Glomerular endothelial cell (primary cell): ENCODE results near the gene SORBS1. TPM values are rescaled to one million over a fixed set of nuclear protein-coding genes. Genes with fewer than 3 reads are reported as not detected.

ENCODE experiments used
- DNase-seq: peaks from one replicate; pipeline ENCODE4 v3.0.0-alpha.2; 2011; ENCODE audit warnings: low read depth, low spot score; ENCODE audit errors: extremely low read depth
- total RNA-seq: library from RNA; depleted of rRNA; stranded (reverse); fragments of >200 nt; gene quantifications from 2 replicates; pipeline ENCODE4 v1.2.3, GENCODE V29; 2015

The SORBS1 gene
- total RNA-seq, 1 donor from 2014 or later = 4.2 TPM

DNA sequence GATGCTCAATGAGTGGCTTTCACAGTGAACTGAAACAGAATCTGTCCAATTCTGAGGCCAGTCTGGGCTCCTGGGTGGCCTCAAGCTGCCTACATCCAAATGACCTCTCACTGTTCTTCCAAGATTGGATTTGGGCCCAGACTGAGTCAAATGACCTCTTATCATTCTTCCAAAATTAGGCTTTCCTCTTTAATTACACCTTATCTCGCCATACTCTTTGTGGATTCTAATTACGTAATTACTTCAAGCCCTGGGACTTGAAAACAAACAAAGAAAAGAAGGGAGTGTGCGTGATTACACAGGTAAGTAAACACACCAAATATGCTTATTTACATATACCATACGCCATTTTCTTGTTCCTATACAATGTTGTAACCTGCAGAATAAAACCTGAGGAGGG lies 18.8 kb downstream of the SORBS1 start:
- no peak for DNase-seq

DNA sequence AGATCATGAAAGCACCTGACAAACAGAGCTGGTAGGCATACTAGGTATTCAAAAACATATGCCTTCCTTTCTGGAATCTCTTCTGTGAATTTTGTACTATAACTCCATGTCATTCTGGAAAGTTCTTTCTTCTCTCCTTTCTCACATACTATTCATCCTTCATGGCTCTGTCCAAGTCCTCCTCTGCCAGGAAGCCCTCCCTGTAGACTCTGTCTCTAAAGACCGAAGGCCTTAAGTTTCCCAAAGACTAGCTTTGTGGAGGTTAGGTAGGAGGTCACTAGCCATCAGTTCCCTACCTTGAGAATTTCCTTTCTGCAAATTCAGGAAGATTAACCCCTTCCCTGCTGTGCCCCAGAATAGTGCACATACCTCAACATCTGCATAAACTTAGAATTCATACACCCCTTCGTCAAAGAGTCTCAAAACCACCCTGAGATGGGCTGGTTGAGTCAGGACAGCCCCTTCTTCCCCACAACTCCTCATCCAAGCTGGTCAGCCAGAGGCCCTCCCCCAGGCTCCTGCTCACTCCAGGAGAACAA lies 20.6 kb downstream of the SORBS1 start:
- DNase-seq = no peak

DNA sequence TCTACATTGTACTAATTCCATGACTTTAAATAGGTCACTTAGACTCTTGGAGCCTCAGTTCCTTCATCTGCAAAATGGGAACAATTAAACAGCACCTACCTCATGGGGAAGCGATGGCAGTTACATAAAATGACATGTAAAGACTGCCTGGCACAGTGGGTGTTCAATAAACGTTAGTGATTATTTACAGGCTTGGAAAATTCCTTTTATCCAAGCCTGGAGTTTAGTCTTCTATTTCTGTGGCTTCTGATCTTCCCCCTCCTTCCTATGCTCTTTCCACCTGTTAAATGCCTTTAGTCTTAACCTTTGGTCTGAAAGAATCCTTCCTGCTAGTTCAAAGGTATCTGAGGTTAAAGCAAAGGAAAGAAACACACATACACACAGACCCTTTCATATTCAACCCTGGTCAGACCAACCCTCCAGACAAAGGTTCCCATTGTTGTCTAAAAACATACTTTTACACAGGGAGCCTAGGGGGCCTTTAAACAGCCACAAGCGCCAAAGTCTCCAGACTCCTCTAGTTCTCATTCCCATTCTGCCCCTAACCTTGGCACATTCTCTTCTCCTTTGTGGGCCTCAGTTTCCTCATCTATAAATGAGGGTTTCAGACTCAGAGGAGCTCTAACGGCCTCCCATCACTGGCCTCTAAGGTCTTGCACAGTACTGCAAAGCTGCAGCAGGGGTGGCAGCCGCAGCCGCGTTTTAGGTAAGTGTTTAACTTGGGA lies 21.4 kb downstream of the SORBS1 start:
- no peak for DNase-seq

DNA sequence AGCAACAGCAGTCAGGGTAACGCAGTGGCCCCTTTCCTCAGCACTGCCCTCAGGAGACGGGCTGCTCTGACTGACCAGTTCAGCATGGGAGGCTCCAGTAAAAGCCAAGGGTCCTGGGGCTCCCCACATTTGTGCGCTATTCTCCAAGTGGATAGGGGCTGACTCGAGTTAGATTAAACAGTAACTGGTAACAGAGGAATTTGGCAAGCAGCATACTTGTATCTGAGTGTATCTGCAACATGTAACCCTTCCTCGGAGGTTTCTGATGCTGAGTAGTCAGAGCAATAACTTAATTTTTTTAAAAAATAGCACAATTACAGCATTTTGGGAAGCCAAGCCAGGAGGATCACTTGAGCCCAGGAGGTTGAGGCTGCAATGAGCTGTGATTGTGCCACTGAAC lies 22.8 kb downstream of the SORBS1 start:
- no peak for DNase-seq

DNA sequence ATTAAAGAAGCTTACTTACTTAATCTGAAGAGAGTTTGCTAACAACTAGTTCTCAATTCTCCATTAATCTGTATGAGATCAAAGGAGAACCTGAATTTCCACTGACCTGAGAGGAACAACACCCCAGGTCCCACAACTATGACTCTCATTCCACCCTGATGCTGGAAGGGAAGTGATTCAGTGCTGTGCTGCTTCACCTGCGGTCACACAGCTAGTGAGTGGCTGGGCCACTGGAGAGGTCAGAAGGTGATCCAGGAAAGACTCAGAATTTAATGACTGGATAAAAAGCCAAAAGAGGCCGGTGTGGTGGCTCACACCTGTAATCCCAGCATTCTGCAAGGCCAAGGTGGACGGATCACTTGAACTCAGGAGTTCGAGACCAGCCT lies 23.6 kb downstream of the SORBS1 start:
- DNase-seq = no peak

DNA sequence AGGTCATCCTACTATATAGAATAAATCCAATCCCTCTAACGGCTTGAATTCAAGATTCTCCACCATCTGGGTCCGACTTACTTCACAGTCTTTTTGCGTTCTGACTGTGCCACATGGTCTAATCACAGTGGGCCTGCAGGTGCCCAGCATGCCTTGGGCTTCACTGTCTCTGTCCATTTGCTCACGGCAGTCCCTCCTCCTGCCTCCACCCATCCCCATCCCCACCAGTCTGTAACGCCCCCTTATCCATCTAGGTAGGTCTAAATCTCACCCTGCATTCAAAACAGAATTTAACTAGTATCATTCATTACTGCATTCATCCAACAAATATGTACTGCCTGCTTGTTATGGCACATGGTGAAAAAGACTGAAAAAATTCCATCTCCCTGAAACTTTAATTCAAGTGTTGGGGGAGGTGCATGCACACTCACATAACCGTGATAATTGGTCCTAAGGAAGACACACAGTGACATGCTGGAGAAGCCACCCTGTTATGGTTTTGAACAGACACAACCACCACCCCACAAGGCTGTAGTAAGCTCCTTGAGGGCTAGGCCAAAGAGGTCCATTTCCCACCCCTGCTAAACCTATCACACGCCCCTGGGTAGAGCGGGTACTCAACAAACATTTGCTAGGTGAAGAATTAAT lies 24.2 kb downstream of the SORBS1 start:
- DNase-seq = no peak

DNA sequence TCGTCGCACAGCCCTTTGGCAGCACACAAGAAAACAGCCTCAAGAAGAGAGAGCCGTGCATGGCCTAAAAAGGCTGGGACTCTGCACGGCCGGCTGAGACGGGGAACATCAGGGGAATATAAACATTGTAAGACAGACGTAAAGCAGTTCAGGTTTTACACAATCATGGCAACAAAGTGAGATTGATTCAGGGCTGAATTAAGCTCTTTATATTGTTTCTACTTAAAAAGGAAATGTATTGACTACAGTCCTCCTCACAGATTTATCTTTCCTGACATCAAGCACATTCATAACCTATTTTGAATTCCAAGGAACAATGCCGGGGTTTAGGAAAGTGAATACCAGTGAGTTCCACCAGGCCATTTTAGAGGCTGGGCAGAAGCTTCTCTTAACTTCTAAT lies 25.2 kb downstream of the SORBS1 start:
- no peak for DNase-seq

DNA sequence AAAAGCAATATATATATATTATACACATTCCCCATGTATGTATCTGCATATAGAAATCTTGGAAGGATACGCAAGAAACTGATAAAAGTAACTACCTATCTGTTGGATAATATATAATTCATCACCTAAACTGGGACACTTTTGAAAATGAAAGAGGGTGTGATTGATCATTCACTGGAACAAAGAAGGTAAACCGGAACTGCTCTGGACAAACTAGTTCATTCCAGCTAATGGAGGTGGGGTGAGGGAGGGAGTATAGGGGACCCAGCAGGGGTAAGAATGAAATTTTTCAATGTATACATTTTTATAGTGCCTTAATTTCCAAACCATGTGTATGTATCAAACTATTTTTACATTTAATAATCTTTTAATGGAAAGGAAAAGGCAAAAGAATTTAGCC lies 25.6 kb downstream of the SORBS1 start:
- DNase-seq = no peak

DNA sequence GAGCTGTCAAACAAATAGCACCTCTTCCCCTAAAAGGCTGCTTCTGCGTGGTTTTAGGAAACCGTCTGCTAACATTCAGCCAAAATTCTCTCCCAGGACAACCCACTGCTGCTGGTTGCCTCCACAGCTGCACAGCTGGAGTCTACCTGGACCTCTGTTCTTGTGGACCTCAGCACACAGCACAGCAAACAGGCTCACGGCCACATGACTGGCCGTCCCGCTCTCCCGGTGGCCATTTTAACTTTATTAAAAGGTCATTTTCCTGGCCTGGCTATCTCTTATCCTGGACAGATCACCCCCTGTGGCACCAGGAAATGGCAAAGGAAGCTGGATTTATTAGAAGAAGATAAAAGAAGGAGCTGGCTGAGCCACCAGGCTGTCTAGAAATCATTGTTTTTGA lies 27.6 kb downstream of the SORBS1 start:
- no peak for DNase-seq

DNA sequence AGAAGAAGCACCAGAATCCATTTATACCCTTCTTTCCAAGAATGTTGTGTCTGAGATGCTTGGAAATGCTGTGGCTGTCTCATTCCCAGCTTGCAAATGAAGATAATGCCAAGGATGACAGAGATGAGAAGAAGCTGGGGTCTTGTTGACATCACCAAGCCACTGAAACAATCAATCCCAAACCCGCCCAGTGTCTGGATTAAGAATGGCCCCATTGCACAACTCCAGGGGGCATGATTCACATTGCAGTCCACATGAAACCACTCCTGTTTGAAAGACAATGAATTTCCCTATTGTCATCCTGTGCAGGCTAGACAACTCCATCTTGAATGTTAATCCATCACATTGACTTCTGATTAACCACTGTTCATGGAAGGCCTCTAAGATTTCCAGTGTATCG lies 28.6 kb downstream of the SORBS1 start:
- no peak for DNase-seq

DNA sequence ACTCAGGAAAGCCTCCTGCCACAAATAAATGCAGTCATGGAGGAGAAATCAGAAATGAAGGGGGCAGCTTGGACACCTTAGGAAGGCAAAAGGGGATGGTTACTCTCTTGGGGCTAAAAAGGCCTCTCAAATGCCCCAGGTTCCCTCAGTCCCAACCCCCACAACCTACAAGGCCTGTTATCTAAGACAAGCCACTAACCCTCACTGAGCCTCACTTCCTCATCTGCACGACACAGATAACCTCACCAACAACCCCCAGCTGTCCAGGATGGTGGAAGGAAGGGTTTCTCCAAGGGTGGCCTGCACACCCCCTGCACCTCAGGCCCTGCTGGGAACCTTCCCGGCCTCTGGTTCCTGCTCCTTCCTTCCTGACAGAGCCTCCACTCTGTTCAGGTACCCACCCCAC lies 29.2 kb downstream of the SORBS1 start:
- DNase-seq = no peak

DNA sequence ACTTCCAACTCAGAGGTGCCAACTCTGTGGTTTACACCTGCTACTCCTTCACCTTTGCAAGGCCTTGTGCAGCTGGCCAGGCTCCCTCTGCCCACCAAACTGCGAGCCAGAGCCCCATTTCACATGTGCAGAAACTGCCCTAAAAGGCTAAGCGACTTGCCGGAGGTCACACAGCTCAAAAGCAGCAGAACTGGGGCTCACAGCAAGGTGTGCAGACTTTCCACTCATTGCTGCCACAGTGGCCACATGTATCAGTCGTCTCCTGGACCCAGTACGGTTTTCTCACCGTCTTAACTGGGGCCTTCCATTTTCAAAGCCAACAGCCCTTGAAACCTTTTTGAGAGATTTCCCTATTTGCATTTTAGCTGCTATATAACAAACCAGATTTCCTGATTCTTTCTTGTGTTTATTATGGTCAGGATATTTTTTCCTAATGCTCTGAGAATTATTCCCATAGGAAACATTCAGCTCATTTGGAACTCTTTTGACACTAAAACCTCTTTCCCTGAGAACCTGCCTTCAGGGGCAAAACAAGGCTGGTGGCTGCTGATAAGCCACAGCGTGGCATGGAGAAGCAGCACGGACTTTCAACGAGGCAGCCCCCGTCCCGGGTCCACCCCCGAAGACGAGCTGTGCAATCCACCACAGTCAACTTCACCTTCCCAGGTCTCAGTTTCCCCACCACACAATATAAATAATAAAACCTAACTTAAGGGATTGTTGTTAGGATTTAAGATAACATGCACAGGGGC lies 29.9 kb downstream of the SORBS1 start:
- DNase-seq = no peak

DNA sequence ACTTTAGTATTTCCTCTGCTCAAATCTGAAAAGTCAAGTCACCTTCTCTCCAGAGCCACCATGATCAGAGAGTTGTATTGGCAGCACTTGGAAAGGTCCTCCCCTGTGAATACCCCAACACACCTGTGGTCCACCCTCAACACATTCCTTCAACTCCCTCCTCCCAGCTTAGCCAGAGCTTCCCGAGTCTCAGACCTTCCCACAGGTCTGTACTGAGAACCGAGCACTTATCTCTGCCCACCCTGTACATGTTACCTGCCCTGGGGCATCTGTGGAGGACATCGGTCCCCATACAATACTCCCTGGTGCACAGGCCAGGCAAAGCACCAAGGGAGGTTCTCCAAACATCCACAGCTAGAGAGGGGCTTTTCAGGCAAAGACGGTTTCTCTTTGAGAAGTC lies 30.6 kb downstream of the SORBS1 start:
- DNase-seq = no peak

DNA sequence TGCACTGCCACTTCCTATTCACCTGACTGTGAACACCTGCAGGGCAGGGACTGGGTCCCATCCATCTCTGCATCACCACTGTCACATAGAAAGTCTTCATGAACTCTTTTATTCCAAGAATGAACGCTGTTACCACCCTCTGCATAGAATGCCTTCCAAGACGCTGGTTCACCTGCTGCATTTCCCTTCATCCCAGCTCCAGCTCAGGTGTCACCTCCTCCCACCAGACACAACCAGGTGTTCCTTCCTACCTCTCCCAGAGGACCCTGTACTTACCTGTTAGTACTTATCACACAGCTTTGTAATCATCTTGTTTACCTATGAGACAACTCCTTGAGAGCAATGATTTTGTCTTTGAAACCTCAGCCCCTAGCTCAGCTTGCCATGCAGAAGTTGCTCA lies 31.1 kb downstream of the SORBS1 start:
- DNase-seq = no peak

DNA sequence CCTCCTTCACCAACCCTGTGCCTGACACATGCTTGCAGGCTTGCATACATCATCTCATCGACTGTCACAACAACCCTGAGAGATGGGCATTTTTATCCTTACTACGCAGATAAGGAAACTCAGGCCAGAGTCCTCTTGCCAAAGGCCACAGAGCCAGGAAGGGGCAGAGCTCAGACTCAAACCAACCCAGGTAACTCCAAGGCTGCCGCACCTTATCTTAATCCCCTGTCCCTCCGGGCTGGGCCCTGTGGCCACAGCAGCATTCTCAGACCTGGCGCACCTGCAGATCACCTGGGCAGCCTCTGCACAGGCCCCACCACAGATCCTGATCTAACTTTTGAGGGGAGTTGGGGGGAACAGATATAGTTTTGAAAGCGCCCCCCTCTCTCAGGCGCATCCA lies 35.1 kb downstream of the SORBS1 start:
- no peak for DNase-seq

DNA sequence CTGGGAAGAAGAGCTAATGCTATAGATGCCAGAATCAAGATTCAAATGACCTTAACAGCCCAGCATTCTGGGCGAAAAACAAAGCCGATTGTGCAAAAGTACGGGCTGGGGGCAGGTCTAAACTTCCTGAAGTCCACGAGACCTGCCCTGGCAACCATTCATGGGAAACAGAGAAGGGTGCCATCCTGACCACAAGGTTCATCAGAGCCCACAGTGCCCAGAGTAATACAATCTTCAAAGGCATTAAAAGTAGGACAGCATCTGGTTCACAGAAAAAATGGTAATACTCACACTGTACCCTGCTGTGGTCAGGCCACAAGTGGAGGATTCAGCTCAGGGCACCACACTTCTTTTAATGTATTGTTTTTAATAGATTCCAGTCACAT lies 36.1 kb downstream of the SORBS1 start:
- DNase-seq = no peak

DNA sequence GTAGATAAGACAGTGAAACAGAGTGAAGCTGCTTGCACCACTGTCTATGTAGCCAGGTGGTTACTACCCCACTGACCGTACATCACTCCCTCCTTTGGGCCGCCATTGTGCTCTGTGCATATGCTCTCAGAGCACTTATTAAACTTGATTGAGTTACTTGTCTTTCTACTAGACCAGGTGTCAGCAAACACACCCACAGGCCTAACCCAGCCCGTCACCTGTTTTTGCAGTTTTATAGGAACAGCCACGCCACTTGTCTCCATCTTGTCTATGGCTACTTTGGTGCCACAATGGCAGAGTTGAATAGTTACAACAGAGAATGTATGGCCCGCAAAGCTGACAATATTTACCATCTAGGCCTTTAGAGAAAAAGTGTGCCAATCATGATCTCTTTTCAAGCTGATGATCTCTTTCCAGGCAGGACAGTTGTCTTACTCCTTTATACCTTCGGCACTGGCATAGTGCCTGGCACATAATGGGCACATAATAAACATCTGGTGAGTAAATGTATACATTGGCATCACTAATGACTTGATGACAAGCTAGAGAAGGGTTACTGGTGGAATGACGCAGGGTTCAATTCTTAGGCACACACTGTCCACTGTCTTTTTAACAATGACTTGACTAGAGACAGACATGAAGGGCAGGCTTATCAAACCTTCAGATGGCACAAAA lies 36.7 kb downstream of the SORBS1 start:
- no peak for DNase-seq

DNA sequence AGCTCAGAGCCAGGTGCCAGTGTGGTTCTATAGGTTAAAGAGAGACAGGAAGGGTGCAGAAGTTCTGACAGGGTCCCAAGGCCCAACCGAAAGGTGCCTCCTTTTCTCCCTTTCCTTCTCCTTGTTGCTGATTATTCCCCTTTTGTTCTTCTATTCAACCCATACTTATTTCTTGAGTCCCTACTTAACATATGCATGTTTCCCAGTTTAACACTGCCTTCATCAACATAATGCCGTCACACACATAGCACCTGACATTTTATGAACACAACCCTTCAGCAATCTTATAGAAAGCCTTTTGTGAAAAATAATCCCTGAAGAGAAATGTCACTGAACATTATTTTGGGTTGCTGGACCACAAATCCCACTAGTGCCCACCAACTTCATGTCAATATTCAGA lies 39.1 kb downstream of the SORBS1 start:
- DNase-seq = no peak

DNA sequence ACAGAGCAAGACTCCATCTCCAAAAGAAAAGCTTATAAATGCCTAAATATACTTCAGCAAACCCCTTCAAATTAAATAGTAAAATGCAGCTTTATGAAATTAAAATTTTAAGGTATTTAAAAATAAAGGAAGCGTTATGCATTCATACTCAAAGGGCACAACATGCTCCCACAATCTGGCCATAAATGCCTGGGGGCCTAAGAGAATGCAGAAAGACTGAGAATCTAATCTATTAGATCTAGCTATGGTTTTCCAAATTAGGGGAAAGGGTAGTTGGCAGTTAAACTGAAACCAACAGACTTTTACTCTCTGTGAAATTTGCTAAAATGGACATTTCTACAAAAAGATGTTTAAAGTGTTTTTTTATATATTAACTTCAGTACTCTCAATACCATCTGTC lies 40.6 kb downstream of the SORBS1 start:
- no peak for DNase-seq

DNA sequence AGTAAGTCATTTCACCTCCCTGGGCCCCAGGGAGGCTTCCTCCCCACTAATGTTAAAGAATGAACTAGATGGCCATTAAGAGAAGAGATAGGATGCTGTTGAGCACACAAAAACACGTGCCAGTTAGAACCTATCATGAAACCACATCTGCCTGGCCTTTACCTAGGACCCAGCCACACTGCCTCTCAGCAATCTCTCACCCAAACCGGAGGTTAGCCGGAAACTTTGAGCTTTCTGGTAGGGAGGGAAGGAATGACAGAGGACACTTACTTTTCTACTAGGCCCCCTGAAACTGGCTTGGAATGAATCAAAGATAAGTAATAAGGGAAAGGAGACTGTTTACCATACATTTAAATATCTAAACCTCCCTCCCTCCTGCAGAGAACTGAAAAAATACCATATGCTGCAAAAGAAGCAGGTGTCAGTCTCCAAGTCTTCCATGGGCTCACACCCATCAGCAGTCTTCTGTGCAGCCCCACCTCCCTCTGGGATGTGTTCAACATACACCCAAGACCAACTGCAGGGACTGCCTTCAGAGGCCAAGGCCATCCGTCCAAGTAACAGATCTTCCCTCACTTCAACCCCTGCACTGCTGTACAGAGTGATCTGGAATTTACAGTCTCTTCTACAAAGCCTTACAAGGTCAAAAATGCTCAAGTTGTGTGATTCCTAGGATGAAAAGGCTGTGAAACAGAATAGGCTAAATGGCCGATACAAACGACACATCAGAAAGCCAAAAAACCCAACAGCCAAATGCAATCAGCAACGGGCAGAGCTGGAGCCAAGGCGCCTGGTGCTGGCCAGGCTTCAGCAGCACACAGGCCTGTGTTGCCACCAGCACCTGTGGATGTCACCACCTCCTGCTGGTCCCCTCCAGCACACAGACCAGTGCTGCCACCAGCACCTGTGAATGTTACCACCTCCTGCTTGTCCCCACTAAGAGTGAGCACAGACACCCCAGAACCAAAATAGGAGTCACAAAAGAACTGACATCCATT lies 42.4 kb downstream of the SORBS1 start:
- DNase-seq = no peak
